ENCODE measurements around the gene KRT37. TPM values are rescaled to one million over a fixed set of nuclear protein-coding genes. Genes with fewer than 3 reads are reported as not detected.

KRT37 gene
- total and polyA plus RNA-seq, 2 of the 13 experiments (the other 11 are each of a cell fraction or from before 2014, with no cell fraction given), result 0.69 TPM; not detected in 1

DNA sequence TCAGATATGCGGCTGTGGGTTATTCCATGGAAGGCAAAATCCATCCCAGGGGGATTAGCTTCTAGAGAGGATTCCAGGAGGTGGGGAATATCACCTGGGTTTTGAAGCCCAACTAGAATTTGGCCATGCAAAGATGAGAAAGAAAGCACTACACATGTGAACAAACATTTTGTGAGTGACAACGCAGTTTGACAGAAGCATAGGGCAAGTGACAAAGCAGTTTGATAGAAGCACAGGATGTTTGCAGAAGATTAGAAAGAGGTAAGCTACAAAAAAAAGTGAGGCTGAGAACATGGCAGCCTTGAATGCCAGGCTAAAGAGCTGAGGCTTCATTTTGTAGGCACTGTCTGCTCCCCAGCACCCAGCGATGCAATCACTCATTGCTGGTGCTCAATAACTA, 28.7 kb upstream of the KRT37 start (continued):
- TF ChIP-seq, protein P1, sequence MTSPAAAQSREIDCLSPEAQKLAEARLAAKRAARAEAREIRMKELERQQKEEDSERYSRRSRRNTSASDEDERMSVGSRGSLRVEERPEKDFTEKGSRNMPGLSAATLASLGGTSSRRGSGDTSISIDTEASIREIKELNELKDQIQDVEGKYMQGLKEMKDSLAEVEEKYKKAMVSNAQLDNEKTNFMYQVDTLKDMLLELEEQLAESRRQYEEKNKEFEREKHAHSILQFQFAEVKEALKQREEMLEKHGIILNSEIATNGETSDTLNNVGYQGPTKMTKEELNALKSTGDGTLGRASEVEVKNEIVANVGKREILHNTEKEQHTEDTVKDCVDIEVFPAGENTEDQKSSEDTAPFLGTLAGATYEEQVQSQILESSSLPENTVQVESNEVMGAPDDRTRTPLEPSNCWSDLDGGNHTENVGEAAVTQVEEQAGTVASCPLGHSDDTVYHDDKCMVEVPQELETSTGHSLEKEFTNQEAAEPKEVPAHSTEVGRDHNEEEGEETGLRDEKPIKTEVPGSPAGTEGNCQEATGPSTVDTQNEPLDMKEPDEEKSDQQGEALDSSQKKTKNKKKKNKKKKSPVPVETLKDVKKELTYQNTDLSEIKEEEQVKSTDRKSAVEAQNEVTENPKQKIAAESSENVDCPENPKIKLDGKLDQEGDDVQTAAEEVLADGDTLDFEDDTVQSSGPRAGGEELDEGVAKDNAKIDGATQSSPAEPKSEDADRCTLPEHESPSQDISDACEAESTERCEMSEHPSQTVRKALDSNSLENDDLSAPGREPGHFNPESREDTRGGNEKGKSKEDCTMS (CRISPR knock-in tag; conservative IDR thresholded peaks at IDR 0.05), result no peak
- TF ChIP-seq MEF2D (CRISPR knock-in tag; IDR thresholded peaks at IDR 0.05), result no peak
- TF ChIP-seq PRDM15 (CRISPR knock-in tag; IDR thresholded peaks at IDR 0.05), result no peak

DNA sequence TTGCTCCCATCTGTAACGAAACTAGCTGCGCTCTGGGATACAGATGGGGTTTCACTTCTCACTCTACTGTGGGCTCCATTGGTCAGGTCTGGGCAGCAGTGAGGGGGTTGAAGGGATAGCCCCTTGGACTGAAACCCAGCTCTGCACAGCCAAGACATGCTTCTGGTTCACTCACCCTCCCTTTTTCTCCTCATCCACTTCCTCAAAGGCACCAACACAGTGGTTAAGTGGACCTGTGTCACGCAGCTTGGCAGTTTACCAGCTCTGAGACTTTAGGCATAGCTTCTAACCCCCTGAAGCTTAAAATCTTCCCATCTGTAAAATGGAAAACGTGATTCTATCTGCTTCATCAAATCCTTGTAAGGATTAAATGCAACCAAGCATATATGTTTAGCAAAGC, 27.9 kb upstream of the KRT37 start:
- CTCF ChIA-PET (ENCODE audit: low intra/inter-chr PET ratio, low total read pairs), result no interaction called here
- Histone ChIP-seq H3K4me2 (ENCODE audit: low read depth, low read length) (no peak overlapping the region), H3K27me3 (ENCODE audit: control insufficient read depth in 1 of 2, insufficient read depth in 2 of 2, low read length in 2 of 2) (peaks cover 0 to 4% of the 10 kb centered on the region in 2 experiments; a peak in 1 of 5 replicates), H3K4me3 (replicated peaks in 1 of 3; ENCODE audit: insufficient read depth in 1 of 3, low read depth in 2 of 3, low read length in 3 of 3) (no peak overlapping the region), H3K9me3 (ENCODE audit: low read length) (no peaks in the 10 kb centered on the region), H3K9ac (ENCODE audit: insufficient read depth, low read depth, low read length) (no peak overlapping the region), H3K27ac (ENCODE audit: extremely low read length, insufficient read depth, low read length) (no peak overlapping the region), H3K4me1 (ENCODE audit: insufficient read depth, low read length) (no peaks in the 10 kb centered on the region), H2AFZ (ENCODE audit: low read length) (no peak overlapping the region), H4K20me1 (ENCODE audit: insufficient read depth, low read length) (no peaks in the 10 kb centered on the region), H3K36me3 (replicated peaks in 1 of 2; ENCODE audit: control insufficient read depth in 1 of 2, insufficient read depth in 2 of 2, low read length in 2 of 2) (no peaks in the 10 kb centered on the region), H3K79me2 (ENCODE audit: insufficient read depth, low read length) (no peaks in the 10 kb centered on the region)
- FAIRE-seq, result no peak
- no TSS peak for BruUV-seq (replicated peaks)
- ATAC-seq, result no peak
- intact Hi-C loops (cut with micrococcal nuclease; ENCODE audit: unreplicated experiment), result no loop called here
- under 1% methylated on average over 4 of the region's 4 CpGs for WGBS (ENCODE audit: low lambda C conversion rate)
- POLR2A ChIA-PET, result no interaction called here
- in situ Hi-C loops (cut with HindIII; ENCODE audit: extremely low pct_ligation_motif_present, low pct_unique_long_range_greater_than_20kb), result no loop called here
- DNase-seq (ENCODE audit: low spot score), result no peak
- no peak for TF ChIP-seq HNRNPH1 (optimal IDR thresholded peaks at IDR 0.05; ENCODE audit: low read depth, low read length)
- no peak for TF ChIP-seq KLF16 (CRISPR knock-in tag; IDR thresholded peaks at IDR 0.05)
- no peak for TF ChIP-seq ZSCAN5A (CRISPR knock-in tag; IDR thresholded peaks at IDR 0.05; ENCODE audit: borderline replicate concordance)
- TF ChIP-seq AGO1 (IDR thresholded peaks at IDR 0.05; ENCODE audit: low read depth, low read length, poor library complexity, severe bottlenecking), result no peak
- no peak for TF ChIP-seq ZNF335 (CRISPR knock-in tag; IDR thresholded peaks at IDR 0.05)
- no peak for TF ChIP-seq MEIS2 (CRISPR knock-in tag; IDR thresholded peaks at IDR 0.05)
- no peak for TF ChIP-seq GATAD2A (CRISPR knock-in tag; IDR thresholded peaks at IDR 0.05)
- TF ChIP-seq ZNF274 (CRISPR knock-in tag; IDR thresholded peaks at IDR 0.05), result no peak
- TF ChIP-seq FOXC1 (CRISPR knock-in tag; IDR thresholded peaks at IDR 0.05; ENCODE audit: borderline replicate concordance), result no peak
- no peak for TF ChIP-seq ZFP90 (CRISPR knock-in tag; IDR thresholded peaks at IDR 0.05; ENCODE audit: borderline replicate concordance)

Measured in HepG2 (cell line).